Kidney (tissue), 14 donors: ENCODE results near the gene GOPC. TPM values are rescaled to one million over a fixed set of nuclear protein-coding genes. Genes with fewer than 3 reads are reported as not detected.

Source experiments
- DNase-seq, 5 donors: peaks; one replicate each; pipeline ENCODE4 v3.0.0-alpha.2; 2013 to 2020
- FAIRE-seq: peaks from 2 replicates; lab custom pipeline; 2012; peaks lifted over from hg19 to GRCh38; lab: Jason Lieb, UNC
- H3K27ac ChIP-seq, 2 donors: one replicate each; pipeline ENCODE4 v1.7.0; 2013; ENCODE audit warnings: low read depth in 2 of 2, low read length in 2 of 2, inconsistent platforms in 1 of 2
- H3K27me3 ChIP-seq: one replicate; pipeline ENCODE4 v1.7.1; 2013; ENCODE audit warnings: low read length, inconsistent platforms; ENCODE audit not compliant: control insufficient read depth, insufficient read depth
- H3K36me3 ChIP-seq, 3 donors: one replicate each; pipeline versions ENCODE4 v1.7.0 to v1.7.1; 2013; ENCODE audit warnings: low read length in 3 of 3, control low read depth in 1 of 3, inconsistent platforms in 1 of 3; ENCODE audit not compliant: insufficient read depth in 3 of 3, control insufficient read depth in 2 of 3
- H3K4me1 ChIP-seq, 3 donors: one replicate each; pipeline versions ENCODE4 v1.7.0 to v1.7.1; 2013; ENCODE audit warnings: low read length in 3 of 3, inconsistent platforms in 1 of 3, low read depth in 1 of 3; ENCODE audit not compliant: control insufficient read depth in 2 of 3, insufficient read depth in 2 of 3
- H3K4me3 ChIP-seq, 3 donors: one replicate each; pipeline versions ENCODE4 v1.7.0 to v1.8.1; 2013; ENCODE audit warnings: low read length in 3 of 3, control low read depth in 1 of 3, inconsistent platforms in 1 of 3
- H3K9ac ChIP-seq, 3 donors: one replicate each; pipeline versions ENCODE4 v1.7.0 to v1.7.1; 2013; ENCODE audit warnings: low read length in 3 of 3, control low read depth in 1 of 3, inconsistent platforms in 1 of 3
- H3K9me3 ChIP-seq, 3 donors: one replicate each; pipeline versions ENCODE4 v1.7.0 to v1.7.1; 2013; ENCODE audit warnings: low read length in 3 of 3, control low read depth in 1 of 3, inconsistent platforms in 1 of 3; ENCODE audit not compliant: control insufficient read depth in 2 of 3, insufficient read depth in 1 of 3
- CTCF ChIP-seq: IDR thresholded peaks from 3 replicates; pipeline ENCODE4 v1.5.1; 2012; ENCODE audit warnings: mild to moderate bottlenecking, moderate library complexity, borderline replicate concordance; ENCODE audit not compliant: insufficient read depth; ENCODE audit errors: extremely low read depth
- intact Hi-C: fragments of 100-400 bp; cut with DNase I; formaldehyde crosslinking; loops from one replicate; pipeline ENCODE4 v1.11.1; 2022
- polyA plus RNA-seq: library from polyadenylated mRNA; stranded (reverse); fragments of 350-450 nt; fragmentation: Illumina TruSeq; extraction: RNeasy Lipid Tissue Mini Kit (QIAGEN cat#74804); gene quantifications from one replicate; pipeline ENCODE4 v1.2.3, GENCODE V29; 2014; ENCODE audit warnings: low read depth, low replicate concordance; ENCODE audit not compliant: insufficient read depth
- total RNA-seq: library from RNA; stranded (reverse); fragmentation: NEBNext Ultra II Directional; extraction: Animal tissue kit (Norgen Biotek cat#: 25700); gene quantifications from one replicate; pipeline ENCODE4 v1.2.1, GENCODE V29; 2021
- donor health status: control.
- donor health status: control.
- donor health status: control.
- donor health status: control.
- donor health status: control.
- donor health status: DM: yes; HTN: yes; CAD: no.
- donor health status: Normal renal cell carcinoma (clear cell type).

GOPC gene
- total and polyA plus RNA-seq, 2 donors from 2014 or later: 12.5 to 21.4 TPM

GRCh38 chr6:117595099-117595923 is 7.0 kb downstream of the GOPC start:
- TF ChIP-seq CTCF: no peak
- H3K9me3 ChIP-seq: no peaks in the 10 kb centered on the region
- no peak overlapping the region for H3K9ac ChIP-seq
- H3K27ac ChIP-seq: no peak overlapping the region
- intact Hi-C loops: no loop called here
- no peaks in the 10 kb centered on the region for H3K4me1 ChIP-seq
- no peaks in the 10 kb centered on the region for H3K27me3 ChIP-seq
- DNase-seq (no peak), FAIRE-seq (no peak)
- H3K4me3 ChIP-seq: no peak overlapping the region
- no peaks in the 10 kb centered on the region for H3K36me3 ChIP-seq

- FAIRE-seq: no peak
- no peak for DNase-seq
- intact Hi-C loops: no loop called here
- no peak overlapping the region for H3K9ac ChIP-seq
- TF ChIP-seq CTCF: no peak
- no peaks in the 10 kb centered on the region for H3K9me3 ChIP-seq
- H3K4me1 ChIP-seq: no peaks in the 10 kb centered on the region
- H3K4me3 ChIP-seq: no peak overlapping the region
- peaks cover 0 to 4% (median 3%) of the 10 kb centered on the region in 3 donors for H3K36me3 ChIP-seq
- no peaks in the 10 kb centered on the region for H3K27me3 ChIP-seq
- no peak overlapping the region for H3K27ac ChIP-seq
Measured at GRCh38 chr6:117592983-117593759, 9.1 kb downstream of the GOPC start.

GRCh38 chr6:117591405-117591804 is 10.9 kb downstream of the GOPC start:
- Histone ChIP-seq H3K27ac (no peak overlapping the region), H3K9me3 (no peaks in the 10 kb centered on the region), H3K9ac (no peak overlapping the region), H3K36me3 (peaks cover 0 to 4% (median 3%) of the 10 kb centered on the region in 3 donors), H3K4me3 (no peak overlapping the region), H3K27me3 (no peaks in the 10 kb centered on the region), H3K4me1 (no peaks in the 10 kb centered on the region)
- intact Hi-C loops: no loop called here
- TF ChIP-seq CTCF: no peak
- FAIRE-seq: no peak
- DNase-seq: no peak
